Measurements from ENCODE around the gene LBHD2. TPM values are rescaled to one million over a fixed set of nuclear protein-coding genes. Genes with fewer than 3 reads are reported as not detected.

LBHD2 gene
- total RNA-seq, 1 donor from 2014 or later = not detected

GRCh38 chr14:103064978-103065377, 19.0 kb upstream of the LBHD2 start:
- no peaks in the 10 kb centered on the region for H3K4me1 ChIP-seq
- no peak for DNase-seq (ENCODE audit: low spot score in 2 of 2)
- no peaks in the 10 kb centered on the region for H3K36me3 ChIP-seq
- H3K9me3 ChIP-seq = no peaks in the 10 kb centered on the region
- TF ChIP-seq CTCF (IDR thresholded peaks at IDR 0.05) = no peak
- intact Hi-C loops (cut with DNase I) = no loop called here
- no peak overlapping the region for H3K27ac ChIP-seq
- H3K27me3 ChIP-seq = no peaks in the 10 kb centered on the region
- H3K4me3 ChIP-seq = no peak overlapping the region

- no peak overlapping the region for H3K27ac ChIP-seq
- no peaks in the 10 kb centered on the region for H3K4me1 ChIP-seq
- no peak overlapping the region for H3K4me3 ChIP-seq
- no peak for DNase-seq (ENCODE audit: low spot score in 2 of 2)
- TF ChIP-seq CTCF (IDR thresholded peaks at IDR 0.05) = no peak
- H3K9me3 ChIP-seq = no peaks in the 10 kb centered on the region
- intact Hi-C loops (cut with DNase I) = no loop called here
- no peaks in the 10 kb centered on the region for H3K27me3 ChIP-seq
- H3K36me3 ChIP-seq = no peaks in the 10 kb centered on the region
Measured at GRCh38 chr14:103065861-103066260, 18.1 kb upstream of the LBHD2 start.

GRCh38 chr14:103066399-103066798, 17.6 kb upstream of the LBHD2 start:
- Histone ChIP-seq H3K27ac (no peak overlapping the region), H3K4me1 (no peaks in the 10 kb centered on the region), H3K4me3 (no peak overlapping the region), H3K9me3 (no peaks in the 10 kb centered on the region), H3K36me3 (no peaks in the 10 kb centered on the region), H3K27me3 (no peaks in the 10 kb centered on the region)
- no peak for DNase-seq (ENCODE audit: low spot score in 2 of 2)
- no peak for TF ChIP-seq CTCF (IDR thresholded peaks at IDR 0.05)
- intact Hi-C loops (cut with DNase I) = no loop called here

GRCh38 chr14:103067231-103067954, 16.6 kb upstream of the LBHD2 start:
- H3K4me1 ChIP-seq = no peaks in the 10 kb centered on the region
- intact Hi-C loops (cut with DNase I) = no loop called here
- H3K4me3 ChIP-seq = no peak overlapping the region
- no peaks in the 10 kb centered on the region for H3K9me3 ChIP-seq
- H3K27ac ChIP-seq = peak overlapping the region in 1 of 2 donors; percentile 6
- H3K27me3 ChIP-seq = no peaks in the 10 kb centered on the region
- no peaks in the 10 kb centered on the region for H3K36me3 ChIP-seq
- TF ChIP-seq CTCF (IDR thresholded peaks at IDR 0.05) = no peak
- peak in 1 of 2 donors; percentile 62 for DNase-seq (ENCODE audit: low spot score in 2 of 2)

GRCh38 chr14:103068351-103069073, 15.5 kb upstream of the LBHD2 start:
- no peak overlapping the region for H3K4me3 ChIP-seq
- no peaks in the 10 kb centered on the region for H3K4me1 ChIP-seq
- intact Hi-C loops (cut with DNase I) = no loop called here
- H3K27me3 ChIP-seq = no peaks in the 10 kb centered on the region
- no peaks in the 10 kb centered on the region for H3K9me3 ChIP-seq
- TF ChIP-seq CTCF (IDR thresholded peaks at IDR 0.05) = no peak
- peak overlapping the region in 1 of 2 donors; percentile 27 for H3K27ac ChIP-seq
- no peaks in the 10 kb centered on the region for H3K36me3 ChIP-seq
- no peak for DNase-seq (ENCODE audit: low spot score in 2 of 2)
